HG02938 (cell line): ENCODE data around the gene CEP41.

Source experiments
- ATAC-seq: cut with Tn5 transposase; IDR thresholded peaks from one replicate; pipeline ENCODE4 v1.9.1; 2021; ENCODE audit warnings: mild to moderate bottlenecking, moderate library complexity; ENCODE audit not compliant: unreplicated experiment

CEP41 gene, protein sequence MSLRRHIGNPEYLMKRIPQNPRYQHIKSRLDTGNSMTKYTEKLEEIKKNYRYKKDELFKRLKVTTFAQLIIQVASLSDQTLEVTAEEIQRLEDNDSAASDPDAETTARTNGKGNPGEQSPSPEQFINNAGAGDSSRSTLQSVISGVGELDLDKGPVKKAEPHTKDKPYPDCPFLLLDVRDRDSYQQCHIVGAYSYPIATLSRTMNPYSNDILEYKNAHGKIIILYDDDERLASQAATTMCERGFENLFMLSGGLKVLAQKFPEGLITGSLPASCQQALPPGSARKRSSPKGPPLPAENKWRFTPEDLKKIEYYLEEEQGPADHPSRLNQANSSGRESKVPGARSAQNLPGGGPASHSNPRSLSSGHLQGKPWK

DNA sequence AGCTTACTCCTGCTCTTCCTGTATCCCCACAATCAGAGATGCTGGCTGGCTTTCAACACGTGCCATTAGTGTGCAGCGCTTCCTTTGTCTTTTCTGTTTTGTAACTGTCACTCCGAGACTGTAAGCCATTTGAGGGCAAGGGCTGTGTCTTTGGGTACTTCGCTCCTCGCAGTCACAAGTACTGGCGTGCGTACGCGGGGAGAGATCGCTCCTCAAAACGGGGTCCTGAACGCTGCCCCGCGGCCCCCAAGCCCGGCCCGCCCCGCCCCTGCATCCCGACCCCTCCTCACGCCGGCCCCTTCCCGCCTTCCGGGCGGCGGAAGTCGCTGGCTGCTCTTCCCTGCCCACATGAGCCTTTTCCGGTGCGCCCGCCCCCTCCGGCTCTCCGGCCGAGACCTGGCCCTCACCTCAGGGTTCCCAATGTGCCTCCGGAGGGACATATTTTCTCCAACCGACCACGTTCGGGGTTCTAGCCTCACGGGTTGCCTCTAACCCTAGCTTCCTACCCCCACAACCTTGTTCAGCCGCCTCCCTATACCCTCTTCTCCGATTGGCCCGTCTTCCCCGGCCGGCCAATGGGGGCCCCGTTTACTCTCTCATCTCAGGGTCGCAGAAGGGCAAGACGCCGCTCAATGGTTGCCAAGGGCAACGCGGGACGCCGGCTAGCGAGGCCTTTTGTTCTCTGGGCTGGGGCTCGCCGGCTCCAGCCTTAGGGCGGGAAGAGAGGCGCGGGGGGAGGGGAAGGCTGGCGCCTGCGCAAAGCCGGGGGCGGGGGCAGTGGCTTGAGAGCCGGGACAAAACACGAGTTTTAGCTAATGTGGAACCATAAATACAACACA lies at the start of gene CEP41:
TSS of gene CEP41 (minus strand) at position 490 of the 839 bp plus-strand sequence. CDS start at position 440, 50 bp downstream.
- peak; percentile 98 for ATAC-seq

DNA sequence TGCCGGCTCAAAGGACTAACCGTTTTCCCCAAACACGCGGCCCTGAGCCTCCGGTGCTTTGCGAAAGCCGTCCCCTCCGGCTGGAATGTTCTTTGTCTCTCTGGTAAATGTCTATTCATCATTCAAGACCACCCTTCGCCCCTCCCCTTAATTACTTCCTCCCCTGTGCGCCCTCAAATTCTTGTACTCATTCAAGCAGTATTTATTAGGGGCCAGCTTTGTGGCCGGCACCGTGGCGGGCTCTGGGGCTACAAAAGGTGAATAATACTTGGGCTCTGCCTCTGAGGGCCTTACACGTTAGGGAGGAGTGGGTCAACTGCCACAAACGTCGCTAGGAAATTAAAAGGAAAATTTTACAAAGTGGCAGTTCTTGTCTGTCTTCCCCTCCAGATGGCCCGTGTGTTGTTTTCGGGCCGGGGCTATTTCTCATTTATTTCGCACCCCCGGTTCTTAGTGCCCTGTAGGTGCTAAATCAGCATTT lies 49.5 kb upstream of the CEP41 start:
- ATAC-seq = no peak

DNA sequence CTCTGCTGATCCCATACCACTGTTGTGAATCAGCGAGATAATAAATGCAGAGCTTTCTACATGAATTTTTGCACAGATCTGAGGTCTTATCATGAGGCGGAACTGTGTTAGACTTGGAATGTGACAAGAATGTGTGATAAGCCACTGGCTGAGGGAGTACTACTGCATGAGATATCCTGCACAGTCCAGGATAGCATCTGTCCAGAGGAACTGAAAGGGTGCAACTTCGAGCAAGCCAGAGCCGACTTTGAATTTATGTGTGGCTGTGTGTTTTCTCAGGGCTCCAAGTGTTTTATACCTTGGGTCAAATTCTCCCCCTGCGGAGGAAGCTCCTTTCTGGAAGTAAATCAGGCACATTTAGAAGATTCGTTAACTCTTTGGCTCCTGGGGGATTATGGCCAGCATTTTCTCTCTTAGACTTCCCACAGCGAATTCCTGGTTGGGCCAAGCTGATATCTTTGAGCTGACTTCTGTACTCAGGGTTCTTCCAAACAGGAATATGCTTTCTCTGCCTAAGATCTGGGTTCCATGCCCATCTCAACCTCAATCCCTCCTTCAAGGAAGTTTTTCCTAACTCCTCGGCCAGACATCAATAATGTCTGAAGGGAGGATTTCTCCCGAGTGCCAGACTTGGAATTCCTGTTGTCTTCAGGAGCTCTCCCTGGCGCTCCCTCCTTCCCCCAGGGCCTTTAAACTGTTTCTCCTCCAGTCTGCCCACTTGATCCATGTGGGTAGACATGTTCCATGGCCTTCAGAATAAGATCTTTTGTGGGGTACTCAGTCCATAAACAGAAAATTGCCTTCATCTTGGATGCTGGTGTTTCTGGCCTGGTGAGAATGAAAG lies 48.5 kb upstream of the CEP41 start:
- no peak for ATAC-seq

DNA sequence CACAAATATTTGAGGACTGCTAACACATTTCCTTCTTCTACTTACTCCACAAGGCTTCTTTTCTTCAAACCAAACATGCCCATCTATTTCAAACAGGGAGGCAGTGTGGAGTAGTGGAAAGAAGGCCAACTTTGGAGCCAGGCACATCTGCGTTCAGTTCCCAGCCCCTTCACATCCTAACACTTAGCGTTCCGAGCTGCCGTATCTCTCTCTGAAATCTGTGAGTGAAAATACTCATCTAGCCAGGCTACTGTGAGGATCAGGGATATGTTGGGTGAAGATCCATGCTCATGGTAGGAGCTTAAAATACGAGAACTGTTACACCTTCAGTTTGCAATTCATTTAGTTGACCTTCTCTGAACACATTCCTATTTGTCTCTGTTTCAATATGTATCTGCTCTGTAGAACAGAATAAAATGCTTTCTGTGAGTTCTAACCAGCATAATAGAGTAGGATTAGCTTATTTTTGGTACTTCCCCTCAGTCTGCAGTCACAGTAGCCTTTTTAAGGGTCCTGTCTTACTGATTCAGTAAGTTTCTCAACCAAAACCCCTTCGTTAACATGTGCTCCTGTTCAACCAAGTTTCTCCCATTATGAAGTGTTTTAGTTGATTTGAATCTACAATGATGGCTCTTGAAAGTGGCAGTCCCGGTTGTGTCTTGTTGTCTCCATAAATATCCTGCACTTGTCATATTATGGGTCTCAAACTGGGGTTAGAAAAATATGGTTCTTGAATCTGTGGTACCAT lies 47.8 kb upstream of the CEP41 start:
- ATAC-seq = no peak

DNA sequence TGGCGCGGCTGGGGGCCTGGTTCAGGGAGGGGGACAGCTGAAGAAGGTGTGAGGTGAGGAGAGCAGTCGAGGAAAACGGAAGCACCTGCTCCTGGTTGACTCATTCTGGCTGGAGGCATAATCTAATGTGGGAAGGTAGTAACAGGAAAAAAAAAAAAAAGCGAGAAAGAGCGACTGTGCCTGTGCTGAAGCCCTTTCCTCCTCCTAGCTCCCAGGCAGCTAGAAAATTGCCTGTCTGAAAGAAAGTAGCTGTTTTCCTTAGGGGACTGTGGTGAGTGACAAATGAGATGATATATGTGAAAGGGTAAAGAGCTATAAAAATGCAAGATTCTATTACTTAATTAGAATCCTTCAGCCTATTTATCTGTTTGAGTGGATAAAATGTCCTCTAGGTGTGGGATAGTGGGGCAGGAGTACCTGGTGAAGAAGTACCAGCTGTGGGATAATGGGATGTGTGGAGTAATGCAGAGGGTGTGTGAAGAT lies 46.2 kb upstream of the CEP41 start:
- no peak for ATAC-seq

DNA sequence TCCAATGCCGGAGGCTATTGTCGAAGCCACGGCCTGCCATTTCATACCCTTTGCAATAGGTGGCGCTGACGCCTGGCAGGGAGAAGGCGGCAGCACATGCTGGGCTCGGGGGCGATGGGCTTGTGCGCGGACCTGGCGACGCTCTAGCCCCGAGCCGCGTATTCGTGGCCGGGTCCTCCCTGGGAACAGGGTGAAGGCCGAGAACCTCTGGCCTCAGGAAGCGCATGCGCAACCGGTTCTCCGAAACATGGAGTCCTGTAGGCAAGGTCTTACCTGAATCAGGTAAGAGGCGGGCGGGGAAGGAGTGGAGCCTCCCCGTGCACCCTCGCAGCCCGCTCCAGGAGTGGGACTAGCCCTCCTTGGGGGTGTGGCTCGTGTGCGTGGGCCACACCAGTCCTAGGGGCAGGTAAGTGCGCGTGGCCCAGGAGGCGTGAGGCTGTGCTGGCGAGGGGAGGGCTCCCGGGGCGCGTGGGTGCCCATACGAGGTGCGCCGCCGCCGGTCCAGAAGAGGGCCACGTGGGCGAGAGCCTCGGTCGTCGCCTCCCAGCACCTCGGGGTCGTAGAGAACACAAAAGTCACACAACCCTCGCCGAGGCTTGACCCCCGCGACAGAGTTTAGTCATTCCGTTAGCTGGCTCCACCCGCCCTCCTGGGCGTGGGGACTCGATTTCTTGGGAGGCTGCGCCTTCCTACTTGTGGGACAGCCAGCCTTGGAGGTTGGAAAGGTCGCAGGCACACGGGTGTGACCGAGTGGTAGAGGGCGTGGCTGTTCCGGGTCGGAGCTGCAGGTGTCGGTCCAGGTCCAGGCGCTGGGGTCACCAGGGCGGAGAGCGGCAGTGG lies 45.5 kb upstream of the CEP41 start:
- no peak for ATAC-seq

DNA sequence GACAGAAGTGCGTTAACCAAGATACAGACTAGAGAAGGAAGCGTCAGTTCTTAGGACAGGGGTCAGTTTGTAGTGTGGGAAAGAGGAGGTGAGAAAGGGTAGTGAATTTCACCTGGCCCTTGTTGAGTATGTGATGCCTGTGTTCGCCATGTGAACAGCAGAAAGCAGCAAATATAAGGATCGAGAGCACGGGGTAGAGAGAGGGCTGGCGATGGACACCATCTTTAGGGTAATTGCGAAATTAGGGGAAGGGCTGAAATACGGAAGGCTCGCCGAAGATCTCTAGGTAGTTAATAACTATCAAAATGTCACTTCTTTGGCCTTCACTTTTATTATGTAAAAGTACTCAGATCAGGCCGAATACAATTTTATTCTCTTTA lies 44.9 kb upstream of the CEP41 start:
- no peak for ATAC-seq

DNA sequence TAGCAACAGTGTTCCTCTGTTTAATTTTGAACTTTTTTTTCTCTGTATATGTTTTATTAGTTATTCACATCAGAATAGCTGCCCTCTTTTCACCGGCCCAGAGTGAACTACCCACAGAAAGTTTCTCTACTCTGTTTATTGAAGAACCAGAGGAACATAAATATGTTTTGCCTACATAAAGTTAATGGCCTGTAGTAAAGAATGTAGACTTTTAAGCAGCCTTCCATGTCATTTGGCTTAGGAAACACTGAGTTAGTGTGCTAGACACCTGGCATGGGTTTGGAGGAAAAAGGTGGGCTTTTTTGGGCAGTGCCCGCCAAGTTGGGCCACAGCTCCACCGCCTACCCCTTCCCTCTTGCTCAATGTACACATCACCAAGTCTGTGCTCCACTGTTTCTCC lies 42.2 kb upstream of the CEP41 start:
- no peak for ATAC-seq

DNA sequence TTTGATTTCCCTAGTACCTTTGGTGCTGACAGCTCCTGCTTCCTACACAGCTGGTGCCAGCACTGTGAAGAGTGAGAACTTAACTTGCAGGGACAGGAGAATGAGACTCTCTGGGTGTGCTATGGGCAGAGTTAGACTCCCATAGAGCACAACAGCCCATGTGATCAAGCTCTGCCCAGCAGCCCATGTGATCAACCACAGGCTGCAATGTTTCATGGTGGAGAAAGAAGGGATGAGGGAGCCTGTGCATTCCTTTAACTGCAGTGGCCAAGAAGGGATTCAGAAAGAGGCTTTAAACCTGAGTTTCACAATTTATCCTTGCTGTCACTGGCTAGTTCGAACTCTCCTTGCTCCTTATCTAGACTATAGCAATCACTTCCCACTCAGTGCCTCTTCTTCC lies 41.1 kb upstream of the CEP41 start:
- ATAC-seq = no peak

DNA sequence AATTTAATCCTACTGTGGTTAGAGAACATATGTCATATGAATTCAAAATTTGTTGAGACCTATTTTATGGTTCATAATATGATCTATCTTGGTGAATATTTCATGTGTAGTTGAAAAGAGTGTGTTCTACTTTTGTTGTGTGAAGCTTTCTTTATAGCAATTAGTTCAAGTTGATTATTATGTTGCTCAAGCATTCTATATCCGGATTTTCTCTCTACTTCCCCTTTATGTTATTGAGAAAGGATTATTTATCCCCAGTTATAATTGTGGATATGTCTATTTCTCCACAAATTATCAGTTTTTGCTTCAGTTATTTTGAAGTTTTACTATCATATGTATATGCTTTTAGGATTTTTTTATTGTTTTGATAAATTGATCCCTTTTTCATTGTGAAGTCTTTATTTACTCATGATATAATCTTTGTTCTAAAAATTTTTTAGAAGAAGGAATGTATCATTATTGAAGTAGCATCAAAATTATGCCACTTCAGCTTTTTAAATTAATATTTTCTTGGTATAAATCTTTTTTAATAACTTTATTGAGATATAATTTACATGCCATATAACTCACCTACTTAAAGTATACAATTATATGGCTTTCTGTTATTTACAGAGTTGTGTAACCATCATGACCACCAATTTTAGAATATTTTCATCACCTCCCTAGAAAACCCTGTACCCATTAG lies 39.0 kb upstream of the CEP41 start:
- no peak for ATAC-seq

DNA sequence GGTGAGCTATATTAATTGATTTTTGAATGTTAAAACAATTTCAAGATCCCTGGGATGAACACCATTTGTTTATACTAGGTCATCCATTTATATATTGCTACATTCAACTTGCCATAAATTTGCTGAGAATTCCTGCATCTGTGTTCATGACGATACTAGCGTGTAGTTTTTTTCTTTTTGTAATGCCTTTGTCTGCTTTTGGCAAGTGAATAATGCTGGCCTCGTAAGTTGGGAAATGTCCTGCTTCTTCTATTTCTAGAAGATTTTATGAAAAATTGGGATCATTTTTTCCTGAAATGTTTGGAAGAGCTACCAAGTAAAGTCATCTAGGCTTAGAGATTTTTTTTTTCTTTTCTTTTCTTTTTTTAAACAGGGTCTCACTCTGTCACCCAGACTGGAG lies 38.2 kb upstream of the CEP41 start:
- ATAC-seq = no peak

DNA sequence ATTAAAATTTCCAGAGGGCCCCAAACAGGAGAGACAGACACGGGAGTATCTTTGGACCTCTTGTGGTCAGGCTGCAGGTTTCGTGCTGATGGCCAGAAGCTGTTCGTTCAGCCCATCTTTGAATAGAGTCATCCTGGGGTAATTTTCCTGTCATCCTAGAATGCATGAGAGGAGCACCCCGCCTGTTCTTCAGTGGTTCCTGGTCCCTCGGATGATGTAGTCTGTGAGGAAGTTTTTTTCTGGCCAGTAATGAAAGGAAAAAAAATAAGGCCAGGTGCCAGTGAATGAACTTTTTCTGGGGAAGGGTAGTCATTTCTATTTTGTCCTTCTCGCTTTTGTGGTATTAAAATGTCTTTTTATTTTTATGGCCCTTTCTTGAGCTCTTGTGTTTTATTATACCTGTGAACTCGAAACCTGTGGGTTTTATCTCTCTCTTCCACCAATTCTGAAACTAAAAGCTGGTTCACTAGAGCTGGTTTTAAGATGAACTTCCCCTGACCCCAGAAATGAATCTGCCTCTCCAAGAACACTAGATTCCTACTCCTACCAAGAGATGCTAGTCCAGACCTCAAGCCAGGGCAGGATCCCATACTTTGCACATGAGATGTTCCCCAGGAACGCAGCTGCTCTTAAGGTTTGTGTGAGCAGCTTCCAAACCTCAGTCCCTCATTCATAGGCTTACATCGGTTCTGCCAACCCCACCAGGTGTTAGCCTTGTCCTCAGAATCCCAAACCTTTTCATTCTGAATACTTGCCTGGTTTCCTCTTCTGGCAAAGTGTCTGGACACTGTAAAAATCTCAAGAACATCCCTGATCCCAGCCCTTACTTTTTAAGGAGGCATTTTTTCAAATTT lies 35.7 kb upstream of the CEP41 start:
- ATAC-seq = peak; percentile 92

DNA sequence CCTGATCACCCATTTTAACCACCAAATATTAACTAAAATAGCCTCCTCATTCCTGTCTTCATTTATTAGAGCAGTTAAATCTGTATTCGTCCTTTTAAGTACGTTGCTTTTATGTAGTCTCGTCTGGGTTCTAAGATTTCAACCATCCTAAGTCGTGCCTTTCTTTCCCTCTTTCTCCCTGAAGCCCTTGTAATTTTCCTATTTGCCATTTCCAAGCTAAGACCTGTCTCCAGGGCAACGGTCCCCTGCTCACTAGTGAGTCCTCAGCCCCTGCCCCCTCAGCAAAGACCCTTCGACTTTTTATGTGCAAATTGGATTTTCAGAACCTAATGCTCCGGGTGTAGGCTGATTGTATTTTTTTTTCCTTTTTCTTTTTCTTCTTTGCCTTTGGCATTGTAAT lies 35.0 kb upstream of the CEP41 start:
- ATAC-seq = no peak

DNA sequence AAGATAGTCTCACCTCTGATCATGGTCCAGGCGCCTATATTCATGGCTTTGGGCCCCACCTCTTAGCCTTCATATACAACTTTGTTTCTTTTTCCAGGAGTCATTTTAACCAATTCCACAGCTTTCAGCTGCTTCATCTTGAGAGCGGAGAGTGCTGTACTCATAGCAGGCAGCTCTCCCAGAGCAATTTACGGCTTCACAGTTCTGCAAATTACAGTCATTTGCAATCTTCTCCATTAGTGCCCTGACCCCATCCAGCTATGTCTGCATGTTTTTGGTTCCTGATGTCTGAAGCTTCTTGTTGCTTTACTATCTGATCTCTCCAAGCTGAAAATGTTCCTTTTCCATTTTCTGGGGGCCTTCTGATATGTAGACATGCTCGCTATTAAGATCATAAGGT lies 33.1 kb upstream of the CEP41 start:
- ATAC-seq = no peak

DNA sequence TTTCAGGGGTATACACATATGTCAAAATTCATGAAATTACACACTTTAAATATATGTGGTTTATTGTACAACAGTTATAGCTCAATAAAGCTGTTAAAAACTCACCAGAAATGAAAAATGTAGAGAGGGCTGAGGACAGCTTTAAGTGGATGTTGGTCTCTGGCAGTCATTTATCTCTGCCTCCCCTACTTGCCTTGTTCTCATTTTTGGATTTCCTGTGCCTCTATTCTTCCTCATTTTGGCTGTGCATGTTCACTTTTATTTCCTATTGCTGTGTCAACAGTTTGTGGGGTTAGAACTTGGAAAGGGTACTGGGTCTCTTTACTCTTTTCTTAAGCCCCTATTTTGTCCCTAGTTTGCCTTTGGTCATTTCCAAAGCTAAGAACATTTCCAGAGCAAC lies 32.5 kb upstream of the CEP41 start:
- no peak for ATAC-seq

DNA sequence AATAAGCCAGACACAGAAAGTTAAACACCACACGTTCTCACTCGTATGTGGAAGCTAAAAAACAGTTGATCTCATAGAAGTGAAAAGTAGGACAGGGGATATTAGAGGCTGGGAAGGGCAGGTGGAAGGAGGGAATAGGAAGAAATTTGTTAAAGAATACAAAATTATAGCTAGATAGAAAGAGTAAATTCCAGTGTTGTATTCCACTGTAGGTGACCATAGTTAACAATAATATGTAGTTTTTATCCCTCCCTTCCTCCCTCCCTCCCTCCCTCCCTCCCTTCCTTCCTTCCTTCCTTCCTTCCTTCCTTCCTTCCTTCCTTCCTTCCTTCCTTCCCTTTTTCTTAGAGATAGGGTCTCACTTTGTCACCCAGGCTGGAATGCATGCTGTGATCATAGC lies 31.2 kb upstream of the CEP41 start:
- no peak for ATAC-seq

DNA sequence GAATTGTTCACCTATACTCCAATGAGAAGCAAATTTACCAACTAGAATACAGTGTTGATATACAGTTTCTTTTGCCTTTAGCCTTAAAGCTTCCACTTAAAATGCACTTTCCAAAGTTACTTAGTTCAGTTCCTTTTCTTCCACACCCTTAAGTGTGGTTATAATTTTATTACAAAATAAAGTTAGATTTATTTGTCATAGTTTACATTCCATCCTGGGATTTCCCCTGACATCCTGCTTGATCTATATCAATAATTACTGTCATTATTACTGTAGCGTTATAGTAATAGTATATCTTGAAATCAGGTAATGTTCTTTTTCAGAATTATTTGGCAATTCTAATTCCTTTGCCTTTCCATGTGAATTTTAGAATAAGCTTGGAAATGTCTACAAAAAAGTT lies 27.8 kb upstream of the CEP41 start:
- no peak for ATAC-seq
